Activated CD8-positive, alpha-beta memory T cell treated with anti-CD3 and anti-CD28 coated beads, Interleukin-2, amount 50 U/mL, for 24 hours (primary cell): ENCODE results near the gene PLEKHG5.

Experiments
- DNase-seq: peaks from one replicate; pipeline ENCODE4 v3.0.0-alpha.2; 2020; ENCODE audit errors: extremely low read depth

PLEKHG5 gene

DNA sequence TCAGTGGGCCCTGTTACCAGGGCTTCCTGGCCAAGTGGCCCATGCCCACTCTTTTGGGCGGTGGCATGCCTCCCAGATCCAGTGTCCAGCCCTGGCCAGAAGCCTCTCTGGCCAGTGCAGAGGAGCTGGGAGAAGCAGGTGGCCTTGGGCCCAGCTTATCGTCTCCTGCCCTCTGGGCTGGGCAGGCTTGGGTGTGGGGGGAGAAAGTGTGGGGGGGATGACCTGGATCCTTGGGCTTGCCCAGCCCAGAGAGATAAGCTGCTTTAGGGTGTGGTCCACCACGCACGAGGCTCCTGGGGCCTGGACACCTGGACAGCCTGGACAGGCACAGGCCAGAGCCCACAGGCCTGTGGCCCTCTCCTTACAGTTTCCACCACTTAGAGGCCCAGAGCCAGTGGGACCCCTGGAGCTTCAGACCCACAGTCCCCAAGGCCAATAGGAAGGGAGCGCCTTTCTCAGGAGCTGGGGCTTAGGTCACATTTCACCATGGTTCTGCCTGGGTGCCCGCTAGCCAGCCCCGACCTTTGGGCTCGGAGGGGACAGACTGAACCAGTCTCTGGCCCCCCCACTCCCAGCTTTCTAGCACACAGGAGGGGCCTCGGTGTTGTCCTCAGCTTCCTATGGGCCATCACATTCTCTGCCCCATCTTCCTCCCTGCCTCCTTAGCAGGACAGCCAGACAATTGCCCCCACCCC is 65.0 kb downstream of the PLEKHG5 start:
- DNase-seq, result no peak

DNA sequence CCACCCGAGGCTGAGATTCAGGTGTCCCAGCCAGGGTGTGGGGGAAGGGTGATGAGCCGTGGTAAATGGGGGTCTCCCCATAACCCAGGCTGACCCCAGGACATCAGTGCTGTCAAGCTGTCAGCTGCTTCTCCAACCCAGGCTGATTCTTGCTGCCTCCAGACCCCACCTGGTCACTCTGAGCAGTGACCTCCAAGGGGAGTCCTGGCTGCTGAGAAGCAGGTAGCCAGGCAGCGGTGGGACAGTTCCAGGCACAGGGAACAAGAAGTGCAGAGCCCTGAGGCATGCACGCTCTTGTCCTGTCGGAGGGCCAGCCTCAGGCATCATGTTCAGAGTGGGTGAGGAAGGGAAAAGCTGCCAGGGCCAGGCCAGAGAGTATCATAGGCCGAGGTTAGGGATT is 65.8 kb downstream of the PLEKHG5 start:
- no peak for DNase-seq

DNA sequence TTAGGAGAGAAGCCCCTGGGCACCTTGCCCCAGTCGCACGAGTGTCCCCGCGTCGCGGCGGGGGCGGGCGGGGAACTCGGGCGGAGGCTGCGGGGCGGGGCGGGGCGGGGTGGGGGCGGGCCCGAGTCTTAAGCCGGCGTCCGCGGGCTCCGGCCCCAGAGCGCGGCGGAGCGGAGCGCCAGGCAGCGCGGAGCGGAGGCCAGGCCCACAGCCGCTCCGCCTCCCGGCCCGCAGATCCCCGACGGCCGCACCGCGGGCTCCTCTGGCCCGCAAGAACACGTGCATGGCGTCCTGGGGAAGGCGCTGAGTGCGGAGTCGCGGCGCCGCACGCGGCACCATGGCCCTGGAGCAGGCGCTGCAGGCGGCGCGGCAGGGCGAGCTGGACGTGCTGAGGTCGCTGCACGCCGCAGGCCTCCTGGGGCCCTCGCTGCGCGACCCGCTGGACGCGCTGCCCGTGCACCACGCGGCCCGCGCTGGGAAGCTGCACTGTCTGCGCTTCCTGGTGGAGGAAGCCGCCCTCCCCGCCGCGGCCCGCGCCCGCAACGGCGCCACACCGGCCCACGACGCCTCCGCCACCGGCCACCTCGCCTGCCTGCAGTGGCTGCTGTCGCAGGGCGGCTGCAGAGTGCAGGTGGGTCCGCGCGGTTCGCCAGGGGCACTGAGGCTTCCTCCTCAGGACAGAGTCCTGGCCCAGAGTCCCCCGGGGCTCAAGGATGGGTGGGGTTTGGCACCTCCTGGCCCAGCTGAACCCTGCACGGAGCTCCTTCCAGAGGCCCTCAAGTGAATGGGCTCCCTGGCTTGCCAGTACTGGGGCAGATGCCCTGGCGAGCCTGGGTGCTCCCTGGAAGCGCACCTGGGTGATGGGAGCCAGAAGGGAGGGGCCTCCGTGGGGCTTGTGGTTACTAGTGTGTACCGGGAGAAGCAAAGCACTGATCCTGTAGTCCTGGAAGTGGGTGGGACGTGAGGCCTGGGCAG is 66.6 kb downstream of the PLEKHG5 start, which contains the start of gene ESPN:
Gene ESPN, plus strand, starts transcription at position 158 of the 975 bp plus-strand sequence. Its CDS starts 180 bp downstream, at position 338.
- no peak for DNase-seq

DNA sequence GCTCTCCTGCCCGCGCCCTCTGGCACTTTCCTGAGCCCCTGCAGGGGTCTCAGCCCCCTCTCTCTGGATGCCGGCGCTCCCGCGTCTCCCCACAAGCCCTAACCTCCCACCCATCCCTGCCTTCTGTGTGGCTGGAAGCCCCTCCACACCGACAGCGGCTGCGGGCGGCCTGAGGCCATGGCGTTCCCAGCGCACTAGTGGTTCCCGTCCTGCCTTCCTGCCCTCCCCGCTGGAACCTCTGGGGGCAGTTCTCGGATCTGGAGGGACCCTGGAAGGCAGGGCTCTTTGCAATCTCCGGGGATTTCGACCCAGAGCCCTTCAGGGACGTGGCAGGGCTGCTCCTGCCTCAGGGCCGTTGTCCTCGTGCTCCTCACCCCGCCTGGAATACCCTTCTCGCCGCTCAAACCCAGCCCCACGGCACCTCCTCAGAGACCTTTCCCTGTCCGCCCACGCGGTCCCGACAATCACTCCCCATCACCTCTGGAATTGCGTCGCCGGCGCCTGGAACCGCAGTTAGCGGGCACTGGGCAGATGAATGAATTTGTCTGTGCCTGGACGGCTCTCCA is 67.4 kb downstream of the PLEKHG5 start:
- DNase-seq, result no peak

DNA sequence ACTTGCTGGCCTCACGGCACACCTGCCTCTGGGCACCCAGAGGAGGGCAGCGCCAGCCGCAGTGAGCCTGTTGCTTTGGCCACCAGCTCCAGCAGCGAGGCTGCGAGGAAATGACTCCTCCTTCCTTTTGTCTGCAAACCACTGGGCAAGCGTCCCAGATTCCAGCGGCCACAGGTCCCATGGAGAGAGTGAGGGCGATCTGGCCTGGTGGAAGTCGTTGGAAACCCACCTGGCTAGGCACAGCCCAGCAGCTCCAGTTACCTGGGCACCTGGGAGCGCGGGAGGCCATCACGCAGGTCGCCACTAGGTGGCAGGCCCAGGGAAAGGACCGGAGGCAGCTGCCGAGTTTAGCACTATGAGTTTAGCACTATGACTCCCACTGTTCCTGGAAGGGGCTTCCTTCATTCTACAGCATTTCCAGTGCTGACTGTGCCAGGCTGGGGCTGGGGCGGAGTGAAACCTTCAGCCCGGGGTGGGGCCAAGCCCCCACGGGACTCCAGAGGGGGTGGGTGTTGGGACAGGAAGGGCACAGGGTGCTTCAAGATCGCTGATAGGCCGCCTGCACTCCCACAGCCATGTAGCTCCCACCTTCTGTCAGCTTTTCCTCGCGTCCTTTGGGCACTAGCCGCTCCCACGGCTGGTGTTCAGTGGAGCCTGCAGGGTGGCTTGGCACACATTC is 68.0 kb downstream of the PLEKHG5 start:
- no peak for DNase-seq

DNA sequence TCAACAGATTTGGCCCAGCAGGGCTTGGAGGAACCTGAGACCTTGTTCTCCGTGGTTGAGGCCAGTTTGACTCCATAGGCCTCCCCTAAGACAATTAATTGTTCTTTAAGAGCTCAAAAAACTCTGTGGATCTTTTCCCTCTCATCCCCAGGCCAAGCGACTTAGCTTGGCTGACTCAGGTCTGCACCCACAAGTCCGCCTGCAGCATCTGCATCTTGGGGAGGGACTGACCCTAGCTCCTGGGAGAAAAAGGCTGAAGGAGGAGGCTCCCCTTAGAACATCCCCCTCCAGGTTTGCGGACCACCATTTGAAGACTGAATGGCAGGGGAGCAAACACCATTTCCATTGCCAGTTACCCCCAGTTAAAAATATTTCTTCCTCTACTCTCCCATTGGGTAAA is 70.2 kb downstream of the PLEKHG5 start:
- no peak for DNase-seq

DNA sequence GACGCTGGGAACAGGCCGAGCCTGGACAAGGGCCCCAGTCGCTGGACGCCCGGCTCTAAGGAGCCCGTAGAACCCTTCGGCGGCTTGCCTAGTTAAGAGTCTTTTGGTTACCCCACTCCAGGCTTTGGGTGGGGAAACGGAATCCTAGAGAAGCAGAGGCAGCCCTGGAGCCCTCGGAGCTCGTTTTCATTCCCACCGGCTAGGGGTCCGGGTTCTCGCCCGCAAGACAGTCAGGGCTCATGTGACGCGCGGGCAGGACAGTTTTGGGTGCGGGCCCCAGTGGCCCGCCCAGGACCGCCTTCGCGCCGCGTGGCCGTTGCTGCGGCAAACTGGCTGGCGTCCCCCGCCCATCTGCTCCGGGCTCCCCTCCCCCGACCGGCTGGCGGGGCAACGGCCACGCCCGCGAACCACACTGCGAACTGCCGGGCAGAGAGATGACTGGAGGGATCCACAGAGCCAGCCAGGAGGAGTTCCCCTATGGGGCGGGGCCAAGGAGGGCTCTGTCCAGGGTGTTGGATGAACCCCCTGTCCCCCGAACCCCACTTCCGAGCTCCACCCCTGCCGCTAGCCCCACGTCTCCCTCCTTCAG is 70.9 kb downstream of the PLEKHG5 start:
- no peak for DNase-seq

DNA sequence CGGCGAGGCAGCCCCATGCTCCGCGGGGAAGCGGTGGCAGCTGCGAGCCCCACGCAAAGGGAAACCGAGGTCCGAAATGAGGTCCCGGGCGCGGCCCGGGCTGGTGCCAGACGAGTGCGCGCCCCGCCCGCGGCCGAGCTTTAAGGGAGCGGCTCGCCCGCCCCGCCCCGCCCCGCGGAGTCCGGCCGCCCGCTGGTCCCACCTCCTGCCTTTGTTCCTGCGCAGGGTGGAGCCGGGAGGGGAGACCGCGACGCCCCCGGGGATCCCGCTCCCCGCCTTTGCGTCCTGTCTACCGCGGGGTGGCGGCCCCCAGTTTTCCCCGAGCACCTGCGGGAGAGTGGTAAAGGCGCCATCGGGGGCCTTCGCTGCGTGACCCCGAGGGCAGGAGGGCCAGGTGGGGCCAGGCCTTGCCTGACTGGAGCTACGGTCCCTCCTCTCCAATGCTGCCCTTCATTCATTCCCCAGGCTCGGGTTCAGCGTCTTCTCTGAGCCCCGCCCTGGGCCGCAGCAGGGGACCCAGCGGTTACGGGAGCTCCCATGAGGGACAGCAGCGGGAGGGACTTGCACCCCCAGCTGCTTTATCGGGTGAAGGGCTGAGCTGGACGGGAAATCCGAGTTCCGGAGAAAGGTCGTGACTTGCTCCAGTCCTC is 71.5 kb downstream of the PLEKHG5 start, which contains the start of gene HES2:
Gene HES2, minus strand, starts transcription at position 116 of the 650 bp plus-strand sequence. Its CDS starts 99 bp downstream, at position 17.
- no peak for DNase-seq

DNA sequence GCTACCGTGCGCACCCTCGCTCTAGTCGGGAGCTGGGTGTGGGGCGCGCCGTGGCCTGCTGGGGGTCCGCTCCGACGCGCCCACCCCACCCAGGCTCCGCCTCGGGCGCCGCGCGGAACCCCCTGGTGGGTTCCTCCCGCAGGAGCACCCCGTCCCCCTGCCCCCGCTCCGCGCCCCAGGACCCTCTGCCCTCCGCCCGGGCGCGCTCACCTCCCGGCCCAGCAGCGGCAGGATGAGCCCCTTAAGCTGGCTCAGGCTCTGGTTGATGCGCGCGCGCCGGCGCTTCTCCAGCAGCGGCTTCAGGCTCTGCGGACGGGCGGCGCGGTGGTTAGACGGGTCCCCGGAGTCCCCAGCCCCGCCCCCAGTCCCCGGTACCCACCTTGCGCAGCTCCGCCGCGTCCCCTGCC is 72.1 kb downstream of the PLEKHG5 start:
- DNase-seq, result no peak

DNA sequence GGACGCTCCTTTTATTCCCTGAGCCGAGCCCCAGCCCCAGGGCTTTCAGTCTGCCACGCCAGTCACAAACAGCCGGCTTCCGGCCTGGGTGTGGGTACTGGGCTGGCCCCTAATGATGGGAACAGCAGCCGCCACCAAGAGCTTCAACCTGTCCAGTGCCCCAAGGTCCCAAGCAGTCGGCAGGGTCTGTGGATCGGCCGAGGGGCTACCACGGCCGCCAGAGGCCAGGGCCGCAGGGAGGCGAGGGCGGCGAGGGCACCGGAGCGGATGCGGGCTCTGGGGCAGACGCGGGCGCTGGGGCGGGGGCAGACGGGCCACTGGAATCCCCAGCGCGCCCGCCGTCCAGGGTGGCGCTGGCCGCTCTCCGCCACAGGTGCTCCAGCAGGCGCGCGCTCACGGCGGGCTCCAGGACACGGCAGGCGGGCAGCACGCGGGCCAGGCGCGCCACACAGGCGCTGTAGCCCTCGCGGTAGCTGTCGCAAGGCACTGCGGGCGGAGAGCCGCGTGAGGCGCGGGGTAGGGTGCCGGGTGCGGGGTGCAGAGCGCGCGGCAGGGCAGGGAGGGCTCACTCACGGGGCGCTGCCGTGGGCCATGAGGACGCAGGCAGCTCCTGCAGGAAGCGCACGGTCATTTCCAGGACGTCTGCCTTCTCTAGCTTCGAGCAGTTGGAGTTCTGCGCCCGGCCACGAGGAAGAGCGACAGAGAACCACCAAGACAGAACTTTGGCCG is 72.6 kb downstream of the PLEKHG5 start:
- DNase-seq, result no peak

DNA sequence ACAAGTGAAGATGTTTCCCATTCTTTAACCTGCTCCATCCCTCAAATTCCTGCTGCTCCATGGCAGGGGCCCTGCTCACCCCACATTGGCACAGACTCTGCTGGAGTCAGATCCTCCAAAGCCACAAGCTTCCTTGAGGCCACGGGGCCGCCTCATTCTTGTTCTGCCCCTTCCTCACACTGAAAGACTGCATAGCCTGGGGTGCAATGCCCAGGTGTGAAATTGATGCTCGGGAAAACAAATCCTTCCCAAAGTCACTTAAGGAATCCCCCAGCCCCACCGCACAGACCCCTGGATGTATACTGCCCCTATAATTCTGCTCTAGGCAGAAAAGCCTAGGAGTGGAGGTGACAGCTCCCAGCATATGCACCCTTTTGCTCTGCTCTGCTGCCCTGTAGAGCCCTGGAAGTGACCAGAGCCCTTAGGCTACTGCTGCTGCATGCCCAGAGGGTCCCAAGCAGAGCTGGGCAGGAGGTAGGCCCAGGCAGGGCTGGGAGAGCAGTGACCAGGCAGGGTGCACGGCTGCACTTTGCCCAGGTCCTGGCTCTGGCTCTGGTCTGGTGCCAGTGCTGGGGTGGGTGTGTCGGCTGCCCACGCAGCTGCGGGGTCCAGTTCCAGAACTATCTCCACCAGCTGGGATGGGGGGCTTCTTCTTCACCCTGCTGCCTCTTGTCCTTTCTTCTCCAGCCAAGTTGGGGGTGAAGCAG is 73.4 kb downstream of the PLEKHG5 start:
- no peak for DNase-seq
